HepG2 (cell line): ENCODE results near the gene COMP.

Experiments used
- CBX1 ChIP-seq: IDR thresholded peaks from one replicate; pipeline ENCODE4 v1.6.1; 2016; ENCODE audit warnings: antibody characterized with exemption, low read depth
- CTCF ChIP-seq: sonication (generic); formaldehyde crosslinking; IDR thresholded peaks from 2 replicates; pipeline ENCODE4 v1.5.0; 2020; ENCODE audit warnings: mild to moderate bottlenecking, missing genetic modification reagents, moderate library complexity
- ESRRA ChIP-seq: sonication (generic); formaldehyde crosslinking; IDR thresholded peaks from 2 replicates; pipeline ENCODE4 v1.5.1; 2020; ENCODE audit warnings: mild to moderate bottlenecking, low read depth, missing genetic modification reagents
- FOXP1 ChIP-seq, 2 experiments: fragments of 450-650 bp in 1 of 2; IDR thresholded peaks; 2 replicates each; pipeline ENCODE4 v1.6.1; 2017 to 2018; ENCODE audit warnings: antibody characterized with exemption in 1 of 2
- HCFC1 ChIP-seq: fragments of 150-350 bp; IDR thresholded peaks from 2 replicates; pipeline ENCODE4 v1.6.1; 2014; ENCODE audit warnings: low read depth, low read length
- MNT ChIP-seq: fragments of 450-650 bp; IDR thresholded peaks from 2 replicates; pipeline ENCODE4 v1.6.1; 2016
- NRL ChIP-seq: sonication (generic); formaldehyde crosslinking; IDR thresholded peaks from 2 replicates; pipeline ENCODE4 v1.5.0; 2020; ENCODE audit warnings: missing genetic modification reagents, mild to moderate bottlenecking, moderate library complexity, borderline replicate concordance
- RAD21 ChIP-seq: fragments of 450-650 bp; formaldehyde crosslinking; IDR thresholded peaks from 2 replicates; pipeline ENCODE4 v1.5.0; 2020; ENCODE audit warnings: mild to moderate bottlenecking
- SP2 ChIP-seq: sonication (generic); formaldehyde crosslinking; IDR thresholded peaks from 2 replicates; pipeline ENCODE4 v1.5.1; 2020; ENCODE audit warnings: mild to moderate bottlenecking, missing genetic modification reagents
- THAP7 ChIP-seq: sonication (generic); formaldehyde crosslinking; IDR thresholded peaks from 2 replicates; pipeline ENCODE4 v1.8.1; 2023; ENCODE audit warnings: mild to moderate bottlenecking, missing genetic modification reagents
- ZNF580 ChIP-seq: IDR thresholded peaks from 2 replicates; pipeline ENCODE4 v1.6.1; 2016; ENCODE audit warnings: low read depth, borderline replicate concordance
- ZNF672 ChIP-seq: sonication (generic); formaldehyde crosslinking; IDR thresholded peaks from 2 replicates; pipeline ENCODE4 v1.8.1; 2022; ENCODE audit warnings: missing genetic modification reagents
- ZNF883 ChIP-seq: sonication (generic); formaldehyde crosslinking; IDR thresholded peaks from 2 replicates; pipeline ENCODE4 v1.5.1; 2020; ENCODE audit warnings: mild to moderate bottlenecking, missing genetic modification reagents; ENCODE audit errors: not compliant biosample characterization

GRCh38 chr19:18830488-18830887 lies 39.4 kb upstream of the COMP start:
- TF ChIP-seq NRL (no peak), ZNF580 (CRISPR knock-in tag) (no peak), HCFC1 (no peak), CBX1 (no peak), MNT (no peak), THAP7 (CRISPR knock-in tag) (no peak), FOXP1 (IDR thresholded peaks at IDR 0.05) (no peak), FOXP1 (CRISPR knock-in tag; IDR thresholded peaks at IDR 0.05) (no peak), ZNF883 (CRISPR knock-in tag) (no peak), RAD21 (no peak), ZNF672 (CRISPR knock-in tag) (no peak), SP2 (no peak), CTCF (CRISPR knock-in tag) (no peak), ESRRA (CRISPR knock-in tag) (no peak)
